Stimulated activated CD4-positive, alpha-beta T cell treated with anti-CD3 and anti-CD28 coated beads, Interleukin-4, amount 100 ng/mL, for 24 hours (primary cell): Measurements from ENCODE around the gene NCS1.
A peak's percentile ranks its signal among the peaks of the same experiment; 100 is the strongest.
"Not testable (repeated sequence)": the region's sequence is repeated elsewhere in the genome, so short reads cannot be mapped to it uniquely, and the experiment has no call there.

Source experiments
- DNase-seq: peaks from one replicate; pipeline ENCODE4 v3.0.0-alpha.2; 2020

NCS1 gene

GRCh38 chr9:130241198-130241535 lies 69.0 kb downstream of the NCS1 start:
- DNase-seq, result no peak

GRCh38 chr9:130242270-130243014 lies 70.2 kb downstream of the NCS1 start:
- no peak for DNase-seq

GRCh38 chr9:130243015-130243881 lies 71.0 kb downstream of the NCS1 start:
- peak; percentile 83 for DNase-seq

DNA sequence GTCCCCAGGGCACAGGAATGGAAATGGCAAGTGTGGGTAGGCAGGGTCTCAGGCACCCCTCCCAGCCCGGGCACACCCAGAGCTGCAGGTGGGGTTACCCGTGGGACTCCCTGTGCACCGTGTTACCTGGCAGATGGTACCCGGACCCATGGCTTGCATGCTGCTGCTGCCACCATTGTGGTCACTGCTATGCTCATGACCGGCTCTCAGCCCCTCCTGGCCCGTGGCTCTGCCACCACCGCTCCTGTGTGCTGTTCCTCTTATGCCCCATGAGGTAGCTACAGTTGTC lies 71.6 kb downstream of the NCS1 start:
- no peak for DNase-seq

DNA sequence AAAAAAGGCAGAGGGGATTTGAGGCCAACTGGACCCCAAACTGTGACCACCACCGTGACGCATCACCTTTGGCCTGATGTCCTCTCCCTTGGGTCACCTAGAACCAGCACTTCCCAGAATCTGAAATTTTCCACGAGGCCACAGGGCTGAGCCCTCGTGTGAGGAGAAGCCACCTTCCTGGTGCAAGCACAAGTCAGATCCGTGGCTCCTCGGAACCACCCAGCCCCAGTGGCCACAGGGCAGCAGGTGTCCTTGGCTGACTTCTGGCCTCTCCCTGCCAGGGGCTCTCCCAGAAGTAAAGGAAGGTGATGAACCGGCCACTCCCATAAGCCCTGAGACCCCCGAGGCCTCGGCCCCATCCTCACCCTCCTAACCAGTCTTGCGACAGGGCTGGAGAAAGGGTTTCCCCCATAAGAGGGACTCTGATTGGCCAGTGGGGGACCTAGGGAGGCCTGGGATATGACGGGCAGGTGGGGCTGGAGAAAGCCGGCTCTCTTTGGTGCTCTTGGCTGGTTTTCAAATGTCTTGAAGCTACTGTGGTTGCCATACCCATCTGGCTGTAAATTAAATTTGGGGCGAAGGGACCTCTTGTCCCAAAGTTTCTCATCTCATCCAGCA lies 72.5 kb downstream of the NCS1 start:
- no peak for DNase-seq

- no peak for DNase-seq
Observed at GRCh38 chr9:130245474-130245873, 73.3 kb downstream of the NCS1 start.

DNA sequence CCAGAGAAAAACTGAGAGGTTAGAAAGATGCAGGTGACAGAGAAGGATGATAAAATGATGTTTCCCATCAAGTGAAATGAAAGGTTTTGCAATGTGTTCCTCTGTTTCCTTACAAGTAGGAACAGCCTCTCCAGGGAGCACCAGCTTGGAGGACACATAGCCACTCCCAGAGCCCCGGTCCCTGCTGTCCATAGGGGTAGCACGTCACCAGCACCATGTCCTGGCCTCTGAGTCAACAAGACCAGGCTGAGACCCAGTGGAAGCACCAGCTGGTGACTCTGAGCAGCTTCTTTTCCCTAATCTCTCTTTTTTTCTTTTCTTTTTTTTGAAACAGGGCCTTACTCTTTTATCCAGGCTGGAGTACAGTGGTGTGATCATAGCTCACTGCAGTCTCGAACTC lies 73.9 kb downstream of the NCS1 start:
- DNase-seq, result no peak

- DNase-seq, result no peak
Observed at GRCh38 chr9:130254747-130255630, 82.8 kb downstream of the NCS1 start.

GRCh38 chr9:130255631-130256134 lies 83.5 kb downstream of the NCS1 start:
- no peak for DNase-seq

DNA sequence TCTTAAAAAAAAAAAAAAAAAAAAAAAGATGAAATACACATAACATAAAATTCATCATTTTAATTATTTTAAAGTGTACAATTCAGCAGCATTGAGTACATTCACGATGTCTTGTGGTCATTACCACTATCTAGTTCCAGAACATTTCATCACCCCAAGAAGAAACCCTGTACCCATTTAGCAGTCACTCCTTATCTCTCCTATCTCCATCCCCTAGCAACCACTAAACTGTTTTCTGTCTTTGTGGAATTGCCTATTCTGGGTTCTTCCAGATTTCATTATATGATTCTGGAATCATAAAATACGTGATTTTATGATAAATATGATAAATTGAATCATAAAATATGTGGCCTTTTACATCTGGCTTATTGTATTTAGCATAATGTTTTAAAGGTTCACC lies 84.4 kb downstream of the NCS1 start:
- no peak for DNase-seq

GRCh38 chr9:130258137-130258536 lies 85.9 kb downstream of the NCS1 start:
- not testable (repeated sequence) for DNase-seq

GRCh38 chr9:130259044-130259443 lies 86.8 kb downstream of the NCS1 start:
- no peak for DNase-seq

GRCh38 chr9:130260816-130261765 lies 88.9 kb downstream of the NCS1 start:
- DNase-seq, result no peak

- no peak for DNase-seq
Observed at GRCh38 chr9:130262061-130262745, 90.0 kb downstream of the NCS1 start.

DNA sequence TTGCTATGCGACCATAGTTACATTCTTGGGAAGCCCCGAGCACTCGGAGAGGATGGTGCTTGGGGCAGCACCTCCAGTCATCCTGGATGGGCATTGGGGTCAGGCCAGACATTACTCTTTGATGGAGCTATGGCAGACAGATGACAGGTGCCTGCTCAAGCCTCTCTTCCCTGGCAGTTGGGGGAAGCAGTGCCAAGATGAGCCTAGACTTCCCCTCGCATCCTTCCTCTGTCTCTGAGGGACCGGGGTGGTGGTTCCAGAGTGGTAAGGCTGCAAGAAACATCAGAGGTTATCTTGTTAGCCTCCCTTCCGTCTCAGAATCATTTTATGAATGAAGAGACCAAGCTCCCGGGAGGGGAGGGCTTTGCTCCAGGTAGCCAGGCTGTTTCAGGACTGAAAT lies 90.6 kb downstream of the NCS1 start:
- no peak for DNase-seq

- no peak for DNase-seq
Observed at GRCh38 chr9:130263601-130264413, 91.6 kb downstream of the NCS1 start.

GRCh38 chr9:130264414-130265350 lies 92.5 kb downstream of the NCS1 start:
- no peak for DNase-seq

DNA sequence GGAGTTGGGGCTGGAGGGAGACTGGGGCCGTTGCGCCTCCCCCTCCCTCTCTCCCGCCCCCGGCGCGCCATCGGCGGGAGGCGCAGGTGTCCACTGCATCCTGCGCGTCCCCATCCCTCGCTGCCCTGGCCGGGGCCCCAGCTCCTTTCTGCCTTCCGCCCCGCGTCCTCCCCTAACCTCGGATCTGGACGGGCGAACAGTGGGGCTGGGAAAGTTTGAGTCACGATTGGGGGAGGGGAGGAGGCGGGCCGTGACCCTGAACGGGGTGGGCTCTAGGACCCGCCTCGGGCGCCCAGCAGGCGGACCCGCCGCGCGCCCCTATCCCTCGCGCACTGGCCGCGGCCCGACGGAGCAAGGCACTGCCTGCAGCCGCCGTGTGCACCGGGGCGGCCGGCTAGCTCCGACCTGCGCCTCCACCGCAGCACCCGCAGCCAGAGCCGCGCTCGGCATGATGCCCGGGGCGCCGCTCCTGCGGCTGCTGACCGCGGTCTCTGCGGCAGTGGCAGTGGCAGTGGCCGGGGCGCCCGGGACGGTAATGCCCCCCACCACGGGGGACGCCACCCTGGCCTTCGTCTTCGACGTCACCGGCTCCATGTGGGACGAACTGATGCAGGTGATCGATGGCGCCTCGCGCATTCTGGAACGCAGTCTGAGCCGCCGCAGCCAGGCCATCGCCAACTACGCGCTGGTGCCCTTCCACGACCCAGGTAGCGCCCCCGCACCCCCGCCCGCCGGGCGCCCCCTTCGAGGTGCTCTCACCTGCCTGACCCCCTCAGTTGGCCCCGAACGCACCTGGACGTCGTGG lies 93.4 kb downstream of the NCS1 start, which contains the start of gene HMCN2:
Gene HMCN2, plus strand, starts transcription at position 330 of the 805 bp plus-strand sequence. Its CDS starts 119 bp downstream, at position 449.
- no peak for DNase-seq
